HG02884 (cell line): ENCODE data around the gene CCDC150.
"Not testable (repeated sequence)": the region's sequence is repeated elsewhere in the genome, so short reads cannot be mapped to it uniquely, and the experiment has no call there.

Source experiments
- ATAC-seq: cut with Tn5 transposase; IDR thresholded peaks from one replicate; pipeline ENCODE4 v1.9.1; 2021; ENCODE audit warnings: mild to moderate bottlenecking, moderate library complexity; ENCODE audit not compliant: unreplicated experiment

CCDC150 gene

GRCh38 chr2:196710056-196710455 lies 70.5 kb downstream of the CCDC150 start:
- ATAC-seq: not testable (repeated sequence)

- ATAC-seq: no peak
Measured at GRCh38 chr2:196711625-196712024, 72.1 kb downstream of the CCDC150 start.

GRCh38 chr2:196712867-196713266 lies 73.4 kb downstream of the CCDC150 start:
- no peak for ATAC-seq

GRCh38 chr2:196718419-196719109 lies 79.0 kb downstream of the CCDC150 start:
- no peak for ATAC-seq

- ATAC-seq: no peak
Measured at GRCh38 chr2:196719110-196719872, 79.8 kb downstream of the CCDC150 start.

GRCh38 chr2:196723571-196723970 lies 84.1 kb downstream of the CCDC150 start:
- no peak for ATAC-seq

- ATAC-seq: no peak
Measured at GRCh38 chr2:196725218-196725617, 85.7 kb downstream of the CCDC150 start.

- no peak for ATAC-seq
Measured at GRCh38 chr2:196725882-196726281, 86.4 kb downstream of the CCDC150 start.

GRCh38 chr2:196729418-196729817 lies 89.9 kb downstream of the CCDC150 start:
- no peak for ATAC-seq

- not testable (repeated sequence) for ATAC-seq
Measured at GRCh38 chr2:196736646-196737045, 97.1 kb downstream of the CCDC150 start.

- ATAC-seq: no peak
Measured at GRCh38 chr2:196737046-196737445, 97.5 kb downstream of the CCDC150 start.

GRCh38 chr2:196739031-196739430 lies 99.5 kb downstream of the CCDC150 start:
- ATAC-seq: no peak

- ATAC-seq: no peak
Measured at GRCh38 chr2:196742216-196742615, 102.7 kb downstream of the CCDC150 start.

- no peak for ATAC-seq
Measured at GRCh38 chr2:196742685-196743084, 103.2 kb downstream of the CCDC150 start.

- ATAC-seq: no peak
Measured at GRCh38 chr2:196743165-196743564, 103.7 kb downstream of the CCDC150 start.

GRCh38 chr2:196745711-196746110 lies 106.2 kb downstream of the CCDC150 start:
- ATAC-seq: no peak

GRCh38 chr2:196747400-196747799 lies 107.9 kb downstream of the CCDC150 start:
- no peak for ATAC-seq

- ATAC-seq: no peak
Measured at GRCh38 chr2:196748123-196748522, 108.6 kb downstream of the CCDC150 start.

- peak; percentile 13 for ATAC-seq
Measured at GRCh38 chr2:196750291-196750923, 110.9 kb downstream of the CCDC150 start.

GRCh38 chr2:196750977-196751631 lies 111.6 kb downstream of the CCDC150 start:
- peak; percentile 99 for ATAC-seq
